Keratinocyte (primary cell): ENCODE data around the gene NOL3. TPM values are rescaled to one million over a fixed set of nuclear protein-coding genes. Genes with fewer than 3 reads are reported as not detected.

Source experiments
- DNase-seq: peaks from one replicate; pipeline ENCODE4 v3.0.0-alpha.2; 2011; ENCODE audit warnings: low read depth, missing footprints, low spot score
- FAIRE-seq: peaks from 2 replicates; lab custom pipeline; 2011; peaks lifted over from hg19 to GRCh38; lab: Jason Lieb, UNC
- H2AFZ ChIP-seq: 2 replicates; pipeline ENCODE4 v1.6.0; 2012; ENCODE audit warnings: low read length, control low read depth, inconsistent platforms; ENCODE audit not compliant: control insufficient read depth
- H3K27ac ChIP-seq: 2 replicates; pipeline ENCODE4 v1.5.1; 2011; ENCODE audit warnings: low read length; ENCODE audit not compliant: control insufficient read depth, insufficient read depth
- H3K27me3 ChIP-seq: 3 replicates; pipeline ENCODE4 v1.6.0; 2011; ENCODE audit warnings: low read length; ENCODE audit not compliant: control insufficient read depth, insufficient read depth; ENCODE audit errors: extremely low read depth
- H3K36me3 ChIP-seq, 2 experiments: 2 replicates in 1 of 2; 3 replicates in 1 of 2; pipeline ENCODE4 v1.5.1; 2011; ENCODE audit warnings: low read length in 2 of 2, mild to moderate bottlenecking in 1 of 2; ENCODE audit not compliant: control insufficient read depth in 2 of 2, insufficient read depth in 2 of 2; ENCODE audit errors: extremely low read depth in 1 of 2
- H3K4me1 ChIP-seq: 3 replicates; pipeline ENCODE4 v1.5.1; 2011; ENCODE audit warnings: low read length; ENCODE audit not compliant: control insufficient read depth, insufficient read depth; ENCODE audit errors: extremely low read depth
- H3K4me2 ChIP-seq: 3 replicates; pipeline ENCODE4 v1.6.0; 2011; ENCODE audit warnings: low read depth, low read length; ENCODE audit not compliant: control insufficient read depth, insufficient read depth; ENCODE audit errors: extremely low read depth
- H3K4me3 ChIP-seq, 3 experiments: fragments of 200-600 bp in 1 of 3; sonication (generic) in 1 of 3; 2 replicates in 2 of 3; 3 replicates in 1 of 3; pipeline ENCODE4 v1.5.1; 2011 to 2016; ENCODE audit warnings: low read length in 3 of 3, mild to moderate bottlenecking in 3 of 3, control low read depth in 2 of 3, inconsistent platforms in 1 of 3, low read depth in 1 of 3, mixed read lengths in 1 of 3, mixed run types in 1 of 3, moderate library complexity in 1 of 3; ENCODE audit not compliant: control insufficient read depth in 2 of 3, insufficient read depth in 2 of 3; ENCODE audit errors: extremely low read depth in 1 of 3
- H3K79me2 ChIP-seq: 2 replicates; pipeline ENCODE4 v1.6.0; 2012; ENCODE audit warnings: low read length; ENCODE audit not compliant: control insufficient read depth, insufficient read depth
- H3K9ac ChIP-seq: 3 replicates; pipeline ENCODE4 v1.6.0; 2011; ENCODE audit warnings: low read length; ENCODE audit not compliant: control insufficient read depth, insufficient read depth; ENCODE audit errors: extremely low read depth
- H3K9me1 ChIP-seq: 3 replicates; pipeline ENCODE4 v1.6.0; 2011; ENCODE audit warnings: low read length; ENCODE audit not compliant: control insufficient read depth, insufficient read depth; ENCODE audit errors: extremely low read depth
- H3K9me3 ChIP-seq: 2 replicates; pipeline ENCODE4 v1.5.1; 2012; ENCODE audit warnings: low read depth, low read length; ENCODE audit not compliant: control insufficient read depth
- H4K20me1 ChIP-seq: 3 replicates; pipeline ENCODE4 v1.6.0; 2011; ENCODE audit warnings: low read length; ENCODE audit not compliant: control insufficient read depth, insufficient read depth; ENCODE audit errors: extremely low read depth
- CTCF ChIP-seq, 3 experiments: IDR thresholded peaks in 1 of 3; conservative IDR thresholded peaks in 1 of 3; optimal IDR thresholded peaks in 1 of 3; 2 replicates in 2 of 3; 3 replicates in 1 of 3; pipeline versions ENCODE3 to v1.5.1; 2011; ENCODE audit warnings: low read length in 3 of 3, mild to moderate bottlenecking in 3 of 3, moderate library complexity in 2 of 3, control low read depth in 1 of 3, inconsistent platforms in 1 of 3; ENCODE audit not compliant: insufficient read depth in 2 of 3; ENCODE audit errors: extremely low read depth in 1 of 3
- EZH2 ChIP-seq: IDR thresholded peaks from one replicate; pipeline ENCODE4 v1.6.1; 2012; ENCODE audit warnings: inconsistent platforms, mild to moderate bottlenecking, low read length, moderate library complexity
- dilution Hi-C: fragments of 300-500 bp; cut with MboI; formaldehyde crosslinking; loops from one replicate; pipeline ENCODE4 v1.7.0; 2020; ENCODE audit warnings: low sequenced_read_pairs; ENCODE audit not compliant: extremely low pct_ligation_motif_present
- polyA plus RNA-seq, 5 experiments: library from polyadenylated mRNA; depleted of rRNA in 3 of 5; stranded (reverse) in 3 of 5; stranded (forward) in 1 of 5; unstranded in 1 of 5; fragments of >200 nt; gene quantifications; 1 replicate in 1 of 5; 2 replicates in 3 of 5; 3 replicates in 1 of 5; pipeline versions ENCODE4 v1.2.1 to v1.2.3, GENCODE V29; 2011 to 2012; ENCODE audit warnings: missing spikeins in 2 of 5, low read depth in 1 of 5, low replicate concordance in 1 of 5

The NOL3 gene
- polyA plus RNA-seq, 1 donor (not counting 4 experiments of a cell fraction or from before 2014, with no cell fraction given), result 16.8 TPM

DNA sequence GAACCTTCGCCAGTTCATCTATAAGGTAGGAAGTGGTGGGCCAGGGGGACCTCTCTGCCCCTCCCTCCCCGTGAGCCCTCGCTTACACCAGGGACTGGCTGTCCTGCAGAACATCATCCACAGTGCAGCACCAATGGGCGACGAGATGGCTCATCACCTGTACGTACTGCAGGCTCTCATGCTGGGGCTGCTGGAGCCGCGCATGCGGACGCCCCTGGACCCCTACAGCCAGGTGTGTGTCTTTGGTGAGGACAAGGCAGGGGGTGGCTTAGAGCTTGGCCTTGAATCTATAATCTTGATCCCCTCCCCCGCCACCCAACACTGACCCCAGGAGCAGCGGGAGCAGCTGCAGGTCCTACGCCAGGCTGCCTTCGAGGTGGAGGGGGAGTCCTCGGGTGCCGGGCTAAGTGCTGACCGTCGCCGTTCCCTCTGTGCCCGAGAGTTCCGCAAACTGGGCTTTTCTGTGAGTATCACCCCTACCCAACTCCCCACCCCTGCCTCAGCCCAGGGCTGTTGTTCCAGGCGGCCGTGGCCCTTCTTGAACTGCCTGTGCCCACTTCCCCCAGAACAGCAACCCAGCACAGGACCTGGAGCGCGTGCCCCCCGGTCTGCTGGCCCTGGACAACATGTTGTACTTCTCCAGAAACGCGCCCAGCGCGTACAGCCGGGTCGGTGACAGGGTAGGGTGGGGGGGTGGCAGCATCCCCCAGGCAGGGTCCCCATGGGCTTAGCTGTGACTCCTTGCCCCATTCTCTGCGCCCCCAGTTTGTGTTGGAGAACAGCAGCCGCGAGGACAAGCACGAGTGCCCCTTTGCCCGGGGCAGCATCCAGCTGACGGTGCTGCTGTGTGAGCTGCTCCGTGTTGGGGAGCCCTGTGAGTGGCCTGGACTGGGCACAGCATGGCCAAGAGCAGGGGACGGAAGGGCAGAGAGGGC is 31.3 kb downstream of the NOL3 start:
- Histone ChIP-seq H3K4me2 (no peak overlapping the region), H3K4me1 (peaks cover 26% of the 10 kb centered on the region), H3K27me3 (no peaks in the 10 kb centered on the region), H3K9me1 (peaks cover 2% of the 10 kb centered on the region), H2AFZ (no peak overlapping the region), H3K36me3 (peaks cover 18 to 29% of the 10 kb centered on the region in 2 experiments), H3K27ac (no peak overlapping the region), H4K20me1 (no peaks in the 10 kb centered on the region), H3K4me3 (no peak overlapping the region), H3K79me2 (peaks cover 11% of the 10 kb centered on the region), H3K9ac (no peak overlapping the region), H3K9me3 (no peaks in the 10 kb centered on the region)
- FAIRE-seq, result no peak
- DNase-seq, result no peak
- dilution Hi-C loops, result no loop called here
- no peak for TF ChIP-seq EZH2
- TF ChIP-seq CTCF (optimal IDR thresholded peaks at IDR 0.05 in 1 of 3, IDR thresholded peaks at IDR 0.05 in 1 of 3, conservative IDR thresholded peaks at IDR 0.05 in 1 of 3; ENCODE audit: extremely low read depth in 1 of 3, insufficient read depth in 2 of 3, low read length in 3 of 3), result no peak

DNA sequence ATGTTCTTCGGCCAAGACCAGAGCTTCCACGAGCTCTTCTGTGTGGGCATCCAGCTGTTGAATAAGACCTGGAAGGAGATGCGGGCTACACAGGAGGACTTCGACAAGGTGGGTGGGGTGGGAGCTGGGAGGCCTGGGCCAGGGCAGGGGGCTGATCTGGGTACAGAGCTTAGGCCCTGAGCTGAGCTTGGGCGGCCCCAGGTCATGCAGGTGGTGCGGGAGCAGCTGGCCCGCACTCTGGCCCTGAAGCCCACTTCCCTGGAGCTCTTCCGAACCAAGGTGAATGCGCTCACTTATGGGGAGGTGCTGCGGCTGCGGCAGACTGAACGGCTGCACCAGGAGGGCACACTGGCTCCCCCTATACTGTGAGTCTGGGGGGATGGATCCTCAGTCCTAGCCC is 32.1 kb downstream of the NOL3 start:
- H3K9me3 ChIP-seq, result no peaks in the 10 kb centered on the region
- peaks cover 33% of the 10 kb centered on the region for H3K4me1 ChIP-seq
- no peak for DNase-seq
- no peaks in the 10 kb centered on the region for H4K20me1 ChIP-seq
- H2AFZ ChIP-seq, result no peak overlapping the region
- no peak overlapping the region for H3K27ac ChIP-seq
- FAIRE-seq, result no peak
- peaks cover 6% of the 10 kb centered on the region for H3K9me1 ChIP-seq
- H3K27me3 ChIP-seq, result no peaks in the 10 kb centered on the region
- peaks cover 9% of the 10 kb centered on the region for H3K79me2 ChIP-seq
- dilution Hi-C loops, result no loop called here
- no peak for TF ChIP-seq EZH2
- H3K4me2 ChIP-seq, result no peak overlapping the region
- no peak overlapping the region for H3K9ac ChIP-seq
- H3K36me3 ChIP-seq, result peaks cover 11 to 26% of the 10 kb centered on the region in 2 experiments
- no peak overlapping the region for H3K4me3 ChIP-seq
